IMR-90 (cell line): Measurements from ENCODE around the gene DOCK2. TPM values are rescaled to one million over a fixed set of nuclear protein-coding genes. Genes with fewer than 3 reads are reported as not detected.

Experiments used
- ATAC-seq: fragments of 200-7000 bp; cut with Tn5 transposase; 2 replicates; pipeline ENCODE4 v1.9.1; 2020; ENCODE audit warnings: low read depth, mild to moderate bottlenecking, moderate library complexity
- BruUV-seq: library from RNA; stranded (reverse); fragments of 400-500 nt; replicated peaks from 2 replicates; lab custom pipeline; 2021; lab: Mats Ljungman, UMichigan
- CTCF ChIA-PET: fragments of 300-600 bp; formaldehyde crosslinking; extraction: SDS; loops from one replicate; lab custom pipeline; 2021; ENCODE audit warnings: antibody characterized with exemption; lab: Yijun Ruan, JAX
- POLR2A ChIA-PET: fragments of 300-600 bp; sonication (Branson Sonifier 250); formaldehyde crosslinking; loops from one replicate; lab custom pipeline; 2022; ENCODE audit warnings: antibody characterized with exemption; ENCODE audit not compliant: unreplicated experiment; lab: Charles Lee
- DNase-seq: peaks from one replicate; pipeline ENCODE4 v3.0.0; 2013
- H2AFZ ChIP-seq: replicated peaks from 2 replicates; pipeline ENCODE3; 2013; ENCODE audit warnings: low read length, mild to moderate bottlenecking; ENCODE audit not compliant: poor library complexity
- H2AK5ac ChIP-seq: 2 replicates; pipeline ENCODE4 v1.6.1; 2013; ENCODE audit warnings: low read depth, low read length, inconsistent platforms
- H2AK9ac ChIP-seq: replicated peaks from 2 replicates; pipeline ENCODE3; 2013; ENCODE audit warnings: mild to moderate bottlenecking, low read depth, low read length, moderate library complexity; ENCODE audit not compliant: poor library complexity
- H2BK120ac ChIP-seq: 2 replicates; pipeline ENCODE4 v1.6.1; 2013; ENCODE audit warnings: low read depth, low read length, inconsistent platforms
- H2BK15ac ChIP-seq: 3 replicates; pipeline ENCODE4 v1.6.1; 2013; ENCODE audit warnings: low read depth, low read length, inconsistent platforms
- H2BK20ac ChIP-seq: 2 replicates; pipeline ENCODE4 v1.6.1; 2013; ENCODE audit warnings: low read depth, mild to moderate bottlenecking, inconsistent platforms, low read length, moderate library complexity
- H2BK5ac ChIP-seq: 2 replicates; pipeline ENCODE4 v1.6.1; 2013; ENCODE audit warnings: mild to moderate bottlenecking, low read depth, low read length, inconsistent platforms; ENCODE audit not compliant: poor library complexity, severe bottlenecking
- H3K14ac ChIP-seq: replicated peaks from 2 replicates; pipeline ENCODE4 v1.6.1; 2013; ENCODE audit warnings: low read depth, low read length, inconsistent platforms
- H3K18ac ChIP-seq: 2 replicates; pipeline ENCODE4 v1.6.1; 2013; ENCODE audit warnings: low read depth, low read length, control low read depth
- H3K23ac ChIP-seq: 2 replicates; pipeline ENCODE4 v1.6.1; 2013; ENCODE audit warnings: low read depth, low read length, inconsistent platforms
- H3K27ac ChIP-seq: 2 replicates; pipeline ENCODE4 v1.5.1; 2013; ENCODE audit warnings: mild to moderate bottlenecking, control low read depth, low read length; ENCODE audit not compliant: insufficient read depth
- H3K27me3 ChIP-seq: 2 replicates; pipeline ENCODE4 v1.6.1; 2013; ENCODE audit warnings: low read length; ENCODE audit not compliant: control insufficient read depth, insufficient read depth
- H3K36me3 ChIP-seq: 2 replicates; pipeline ENCODE4 v1.6.1; 2013; ENCODE audit warnings: low read length, mixed read lengths; ENCODE audit not compliant: control insufficient read depth, insufficient read depth
- H3K4ac ChIP-seq: 2 replicates; pipeline ENCODE4 v1.6.1; 2013; ENCODE audit warnings: low read depth, low read length, inconsistent platforms
- H3K4me1 ChIP-seq: 2 replicates; pipeline ENCODE4 v1.6.1; 2013; ENCODE audit warnings: low read length, mixed read lengths; ENCODE audit not compliant: control insufficient read depth, insufficient read depth
- H3K4me2 ChIP-seq: 2 replicates; pipeline ENCODE4 v1.6.1; 2013; ENCODE audit warnings: low read depth, mild to moderate bottlenecking, control low read depth, low read length, moderate library complexity
- H3K4me3 ChIP-seq: 2 replicates; pipeline ENCODE4 v1.5.1; 2013; ENCODE audit warnings: low read depth, mild to moderate bottlenecking, control low read depth, low read length, moderate library complexity; ENCODE audit not compliant: insufficient read depth
- H3K56ac ChIP-seq: 2 replicates; pipeline ENCODE4 v1.6.1; 2013; ENCODE audit warnings: low read length, inconsistent platforms; ENCODE audit not compliant: insufficient read depth; ENCODE audit errors: extremely low read depth
- H3K79me1 ChIP-seq, 2 experiments: 2 replicates each; pipeline ENCODE4 v1.6.1; 2013; ENCODE audit warnings: low read length in 2 of 2, inconsistent platforms in 1 of 2, low read depth in 1 of 2
- H3K9ac ChIP-seq: 2 replicates; pipeline ENCODE4 v1.6.1; 2013; ENCODE audit warnings: low read depth, low read length, control low read depth
- H3K9me1 ChIP-seq: 2 replicates; pipeline ENCODE4 v1.6.1; 2013; ENCODE audit warnings: low read length, inconsistent platforms; ENCODE audit not compliant: insufficient read depth
- H3K9me3 ChIP-seq: 2 replicates; pipeline ENCODE4 v1.6.1; 2013; ENCODE audit warnings: low read length; ENCODE audit not compliant: control insufficient read depth, insufficient read depth
- H4K20me1 ChIP-seq: 2 replicates; pipeline ENCODE4 v1.6.1; 2013; ENCODE audit warnings: low read length, inconsistent platforms; ENCODE audit not compliant: insufficient read depth
- H4K5ac ChIP-seq: 2 replicates; pipeline ENCODE4 v1.6.1; 2013; ENCODE audit warnings: mild to moderate bottlenecking, low read depth, low read length, control low read depth
- H4K8ac ChIP-seq, 2 experiments: 2 replicates each; pipeline ENCODE4 v1.6.1; 2013; ENCODE audit warnings: low read depth in 2 of 2, low read length in 2 of 2, control low read depth in 1 of 2, inconsistent platforms in 1 of 2
- H4K91ac ChIP-seq: 2 replicates; pipeline ENCODE4 v1.6.1; 2013; ENCODE audit warnings: low read depth, low read length, inconsistent platforms; ENCODE audit not compliant: insufficient read depth
- BHLHE40 ChIP-seq: fragments of 150-350 bp; IDR thresholded peaks from 2 replicates; pipeline ENCODE4 v1.6.1; 2016; ENCODE audit warnings: mild to moderate bottlenecking, low read depth, low read length
- CEBPB ChIP-seq: IDR thresholded peaks from 2 replicates; pipeline ENCODE4 v1.6.1; 2012; ENCODE audit warnings: low read depth, low read length, improper control_type of control experiment
- CHD1 ChIP-seq: IDR thresholded peaks from 2 replicates; pipeline ENCODE4 v1.6.1; 2012; ENCODE audit warnings: low read depth, low read length, improper control_type of control experiment
- CTCF ChIP-seq: conservative IDR thresholded peaks from 2 replicates; pipeline ENCODE4 v1.5.1; 2012; ENCODE audit warnings: mild to moderate bottlenecking, low read depth, low read length, improper control_type of control experiment
- ELK1 ChIP-seq: fragments of 150-350 bp; IDR thresholded peaks from 2 replicates; pipeline ENCODE4 v1.6.1; 2016; ENCODE audit warnings: low read depth, mild to moderate bottlenecking, low read length, moderate library complexity, borderline replicate concordance
- FOS ChIP-seq: fragments of 150-350 bp; IDR thresholded peaks from 2 replicates; pipeline ENCODE4 v1.6.1; 2016; ENCODE audit warnings: low read depth, low read length
- MAFK ChIP-seq: IDR thresholded peaks from 2 replicates; pipeline ENCODE4 v1.6.1; 2012; ENCODE audit warnings: low read depth, low read length, improper control_type of control experiment
- MAZ ChIP-seq: IDR thresholded peaks from 2 replicates; pipeline ENCODE4 v1.6.1; 2012; ENCODE audit warnings: low read depth, mild to moderate bottlenecking, low read length, improper control_type of control experiment, moderate library complexity, borderline replicate concordance
- MXI1 ChIP-seq: IDR thresholded peaks from 2 replicates; pipeline ENCODE4 v1.6.1; 2012; ENCODE audit warnings: low read depth, mild to moderate bottlenecking, low read length, moderate library complexity, borderline replicate concordance
- NFE2L2 ChIP-seq: fragments of 150-350 bp; IDR thresholded peaks from 2 replicates; pipeline ENCODE4 v1.6.1; 2016; ENCODE audit warnings: low read depth, mild to moderate bottlenecking, low read length
- POLR2A ChIP-seq: IDR thresholded peaks from 2 replicates; pipeline ENCODE4 v1.6.1; 2012; ENCODE audit warnings: mild to moderate bottlenecking, low read depth, low read length
- RAD21 ChIP-seq: IDR thresholded peaks from 2 replicates; pipeline ENCODE4 v1.6.1; 2012; ENCODE audit warnings: low read length, improper control_type of control experiment
- RCOR1 ChIP-seq: IDR thresholded peaks from 2 replicates; pipeline ENCODE4 v1.6.1; 2012; ENCODE audit warnings: mild to moderate bottlenecking, low read length, improper control_type of control experiment; ENCODE audit not compliant: insufficient replicate concordance
- RFX5 ChIP-seq: IDR thresholded peaks from 2 replicates; pipeline ENCODE4 v1.8.0; 2012; ENCODE audit warnings: low read depth, mild to moderate bottlenecking, low read length, moderate library complexity
- SMC3 ChIP-seq: fragments of 150-350 bp; IDR thresholded peaks from 2 replicates; pipeline ENCODE4 v1.6.1; 2016; ENCODE audit warnings: low read depth, mild to moderate bottlenecking, antibody characterized with exemption, low read length, moderate library complexity
- USF2 ChIP-seq: fragments of 150-350 bp; IDR thresholded peaks from 2 replicates; pipeline ENCODE4 v1.6.1; 2017; ENCODE audit warnings: mild to moderate bottlenecking, antibody characterized with exemption, low read length, low read depth
- WGBS, 2 experiments: methylation state at CpG; one replicate each; pipeline versions ENCODE4 v1.1.5 to v1.1.7; 2013; ENCODE audit warnings: missing lambda C conversion rate in 2 of 2; ENCODE audit not compliant: insufficient read length in 1 of 2; ENCODE audit errors: extremely low coverage in 2 of 2; 5-methylcytosine and 5-hydroxymethylcytosine counted together
- dilution Hi-C: fragments of 300-500 bp; cut with HindIII; formaldehyde crosslinking; loops from one replicate; pipeline ENCODE4 v1.14.3; 2018; ENCODE audit warnings: low sequenced_read_pairs; ENCODE audit not compliant: unreplicated experiment
- in situ Hi-C: fragments of 300-500 bp; cut with MboI; formaldehyde crosslinking; loops from 3 replicates; pipeline ENCODE4 v1.14.3; 2019; ENCODE audit warnings: low sequenced_read_pairs, inconsistent platforms, mixed read lengths
- intact Hi-C: fragments of 100-400 bp; cut with micrococcal nuclease; formaldehyde crosslinking; loops from 2 replicates; pipeline ENCODE4 v1.10.0; 2022
- polyA plus RNA-seq, 3 experiments: library from polyadenylated mRNA; depleted of rRNA; stranded (reverse); fragments of >200 nt; gene quantifications; 2 replicates each; pipeline ENCODE4 v1.2.3, GENCODE V29; 2012; ENCODE audit warnings: low replicate concordance in 1 of 3
- total RNA-seq: library from RNA; depleted of rRNA; stranded (reverse); fragments of >200 nt; gene quantifications from 2 replicates; pipeline ENCODE4 v1.2.3, GENCODE V29; 2012

DOCK2 gene
- total and polyA plus RNA-seq, 2 of the 4 experiments (the other 2 are of a cell fraction): 0.72 to 3.0 TPM

- Histone ChIP-seq H2AK9ac (no peak overlapping the region), H2BK5ac (no peak overlapping the region), H3K36me3 (no peaks in the 10 kb centered on the region), H3K4me1 (no peaks in the 10 kb centered on the region), H3K14ac (no peak overlapping the region), H2AK5ac (no peak overlapping the region), H4K8ac (no peak overlapping the region), H4K20me1 (no peaks in the 10 kb centered on the region), H3K9me3 (no peaks in the 10 kb centered on the region), H3K4me2 (no peak overlapping the region), H2BK120ac (no peak overlapping the region), H3K79me1 (no peaks in the 10 kb centered on the region), H3K9ac (no peak overlapping the region), H3K27ac (no peak overlapping the region), H3K27me3 (no peaks in the 10 kb centered on the region; the same call in 1 of the 2 replicates), H3K9me1 (no peaks in the 10 kb centered on the region), H4K91ac (no peak overlapping the region), H3K18ac (no peak overlapping the region), H2BK15ac (no peak overlapping the region), H3K23ac (no peak overlapping the region), H2BK20ac (no peak overlapping the region), H3K4me3 (no peak overlapping the region), H3K56ac (no peak overlapping the region), H4K5ac (no peak overlapping the region), H3K4ac (no peak overlapping the region), H2AFZ (no peak overlapping the region)
- CTCF ChIA-PET: no interaction called here
- DNase-seq: no peak
- ATAC-seq: no peak
- WGBS, 2 experiments: 72% methylated on average over 3 of the region's 3 CpGs; no CpG with 5 or more reads in 1 of the 2 experiments
- no peak for TF ChIP-seq CHD1
- no peak for TF ChIP-seq USF2
- TF ChIP-seq RAD21: no peak
- TF ChIP-seq BHLHE40: no peak
- TF ChIP-seq POLR2A: no peak
- TF ChIP-seq MAFK: no peak
- no peak for TF ChIP-seq RFX5
- TF ChIP-seq CEBPB: no peak
- no peak for TF ChIP-seq ELK1
- TF ChIP-seq FOS: no peak
- no peak for TF ChIP-seq SMC3
- no peak for TF ChIP-seq NFE2L2
- no peak for TF ChIP-seq MAZ
- TF ChIP-seq MXI1: no peak
- TF ChIP-seq CTCF: no peak
- no peak for TF ChIP-seq RCOR1
- dilution Hi-C loops: no loop called here
- in situ Hi-C loops: no loop called here
- POLR2A ChIA-PET: no interaction called here
- intact Hi-C loops: loop anchor here (5.0 kb wide), 2 partner anchors 945 to 1005 kb away; no protein-coding TSS in a partner anchor
- BruUV-seq: no TSS peak
These were observed 360.7 kb downstream of the DOCK2 start for GRCh38 chr5:169997798-169998197.
